ENCODE data around the gene KRT7.
"Not testable (repeated sequence)": the region's sequence is repeated elsewhere in the genome, so short reads cannot be mapped to it uniquely, and the experiment has no call there.

Gene KRT7

GRCh38 chr12:52243856-52244614 is 11.0 kb downstream of the KRT7 start:
- peak; percentile 27 for DNase-seq (ENCODE audit: low read depth)

DNA sequence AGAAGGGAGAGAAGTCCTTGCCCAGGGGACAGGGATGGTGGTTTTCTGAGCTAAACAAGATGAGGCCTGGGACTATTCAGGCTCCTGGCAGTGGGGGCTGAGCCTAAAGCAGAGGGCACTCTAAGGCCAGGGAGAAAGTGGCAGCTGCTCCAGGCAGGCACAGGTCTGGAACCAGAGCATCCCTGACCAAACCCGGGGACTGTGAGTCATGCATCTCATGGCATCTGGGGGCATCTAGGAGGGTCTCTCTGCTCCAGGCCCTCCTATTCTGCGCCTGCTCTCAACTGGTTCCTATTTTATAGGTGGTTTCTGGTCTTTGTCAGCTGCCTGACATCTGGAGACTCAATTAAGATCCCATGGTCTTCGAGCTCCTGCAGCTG is 11.6 kb downstream of the KRT7 start:
- DNase-seq (ENCODE audit: low read depth), result no peak

DNA sequence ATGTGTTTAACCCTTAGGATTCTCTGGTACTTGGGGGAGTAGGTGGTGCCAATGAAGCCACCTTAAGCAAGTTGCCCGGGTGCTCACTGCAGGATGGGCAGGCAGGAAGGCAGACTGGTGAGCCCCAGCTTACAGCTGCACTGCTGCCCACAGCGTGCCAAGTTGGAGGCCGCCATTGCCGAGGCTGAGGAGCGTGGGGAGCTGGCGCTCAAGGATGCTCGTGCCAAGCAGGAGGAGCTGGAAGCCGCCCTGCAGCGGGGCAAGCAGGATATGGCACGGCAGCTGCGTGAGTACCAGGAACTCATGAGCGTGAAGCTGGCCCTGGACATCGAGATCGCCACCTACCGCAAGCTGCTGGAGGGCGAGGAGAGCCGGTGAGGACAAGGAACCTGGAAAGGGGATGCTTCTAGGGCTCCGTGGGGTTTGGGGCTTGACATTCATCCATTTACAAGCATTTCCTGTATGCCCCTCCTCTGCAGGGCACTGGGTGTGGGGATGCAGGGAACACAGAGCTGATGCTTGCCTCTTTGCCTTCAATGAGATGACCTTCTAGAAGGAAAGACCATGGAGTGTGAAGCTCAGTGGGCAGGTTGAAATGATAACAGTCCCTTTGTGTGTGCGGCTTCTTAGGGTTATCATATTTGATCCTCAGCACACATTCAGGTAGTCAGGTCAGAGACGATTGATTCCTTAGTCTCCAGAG is 12.4 kb downstream of the KRT7 start:
- DNase-seq (ENCODE audit: low read depth), result no peak

GRCh38 chr12:52245962-52246569 is 13.0 kb downstream of the KRT7 start:
- no peak for DNase-seq (ENCODE audit: low read depth)

GRCh38 chr12:52246720-52247621 is 13.9 kb downstream of the KRT7 start:
- no peak for DNase-seq (ENCODE audit: low read depth)

- no peak for DNase-seq (ENCODE audit: low read depth)
Observed at GRCh38 chr12:52247622-52248540, 14.8 kb downstream of the KRT7 start.

DNA sequence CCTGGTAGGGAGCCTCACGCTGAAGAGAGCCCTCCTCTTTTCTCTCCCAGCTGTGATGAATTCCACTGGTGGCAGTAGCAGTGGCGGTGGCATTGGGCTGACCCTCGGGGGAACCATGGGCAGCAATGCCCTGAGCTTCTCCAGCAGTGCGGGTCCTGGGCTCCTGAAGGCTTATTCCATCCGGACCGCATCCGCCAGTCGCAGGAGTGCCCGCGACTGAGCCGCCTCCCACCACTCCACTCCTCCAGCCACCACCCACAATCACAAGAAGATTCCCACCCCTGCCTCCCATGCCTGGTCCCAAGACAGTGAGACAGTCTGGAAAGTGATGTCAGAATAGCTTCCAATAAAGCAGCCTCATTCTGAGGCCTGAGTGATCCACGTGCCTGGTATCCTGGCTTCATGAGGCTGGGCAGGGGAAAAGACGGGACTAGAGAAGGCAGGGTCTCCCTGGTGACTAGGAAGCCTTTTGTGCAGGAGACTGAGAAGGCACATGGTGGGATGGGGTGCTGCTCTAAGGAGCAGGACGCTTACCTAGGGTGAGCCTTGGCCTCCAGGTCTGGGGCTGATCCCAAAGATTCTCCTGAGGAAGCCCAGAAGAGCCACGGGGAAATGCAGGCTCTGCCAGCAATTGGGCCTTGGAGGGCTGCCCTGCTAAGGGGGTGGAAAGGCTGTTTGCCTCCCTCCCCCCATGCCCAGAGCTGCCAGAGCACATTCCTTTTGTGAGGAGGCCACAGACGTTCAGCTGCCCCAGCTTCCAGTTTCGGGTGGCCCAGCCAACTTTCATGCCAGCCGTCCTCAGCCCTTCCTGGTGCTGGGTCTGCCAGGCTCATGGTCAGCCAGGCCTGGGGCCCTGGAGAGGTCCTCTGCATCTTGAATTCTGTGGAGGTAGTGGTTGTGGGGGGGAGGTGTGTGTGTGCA is 15.8 kb downstream of the KRT7 start:
- DNase-seq (ENCODE audit: low read depth), result no peak

- DNase-seq (ENCODE audit: low read depth), result no peak
Observed at GRCh38 chr12:52249511-52250047, 16.5 kb downstream of the KRT7 start.

- DNase-seq (ENCODE audit: low read depth), result no peak
Observed at GRCh38 chr12:52250048-52250990, 17.3 kb downstream of the KRT7 start.

DNA sequence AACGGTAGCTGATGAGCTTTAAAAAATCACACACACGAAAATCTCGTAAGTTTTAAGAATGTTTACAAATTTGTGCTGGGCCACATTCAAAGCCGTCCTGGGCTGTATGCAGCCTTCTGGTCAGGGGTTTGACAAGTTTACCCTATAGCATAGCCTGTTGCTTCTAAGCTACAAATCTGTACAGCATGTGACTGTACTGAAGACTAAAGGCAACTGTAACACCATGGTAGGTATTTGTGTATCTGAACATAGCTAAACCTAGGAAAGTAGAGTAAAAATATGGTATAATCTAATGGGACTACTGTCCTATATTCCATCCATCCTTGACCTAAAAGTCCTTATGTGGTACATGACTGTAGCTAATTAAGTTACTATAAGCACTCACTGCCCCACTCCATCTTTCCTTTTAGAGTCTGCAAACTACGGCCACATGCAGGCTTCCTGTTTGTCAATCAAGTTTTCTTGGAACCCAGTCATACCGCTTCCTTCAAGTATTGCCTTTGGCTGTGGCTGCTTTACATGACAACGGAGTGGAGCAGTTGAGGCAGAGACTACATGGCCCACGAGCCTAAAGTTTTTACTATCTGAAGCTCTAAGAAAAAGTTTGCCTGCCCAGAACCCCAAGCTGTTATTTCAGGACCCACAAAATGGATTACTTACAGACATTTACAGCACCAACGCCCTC is 18.5 kb downstream of the KRT7 start:
- DNase-seq (ENCODE audit: low read depth), result no peak

DNA sequence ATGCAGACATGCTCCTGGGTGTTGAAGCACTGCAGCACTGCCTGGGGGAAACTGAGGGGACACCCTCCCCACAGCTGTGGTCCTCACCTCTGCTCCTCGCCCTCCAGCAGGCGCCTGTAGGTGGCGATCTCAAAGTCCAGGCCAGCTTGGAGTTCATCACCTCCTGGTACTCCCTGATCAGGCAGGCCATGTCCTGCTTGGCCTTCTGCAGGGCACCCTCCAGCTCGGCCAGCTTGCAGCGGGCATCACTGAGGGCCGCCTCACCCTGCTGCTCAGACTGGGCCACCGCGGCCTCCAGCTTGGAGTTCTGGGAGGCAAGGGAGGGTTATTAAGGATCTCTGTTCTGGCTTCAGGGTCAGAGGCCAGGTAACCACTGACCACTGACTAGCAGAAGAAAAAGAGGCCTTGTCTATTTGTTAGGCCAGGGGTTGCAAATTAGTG is 19.2 kb downstream of the KRT7 start:
- DNase-seq (ENCODE audit: low read depth), result not testable (repeated sequence)

GRCh38 chr12:52252728-52253343 is 19.8 kb downstream of the KRT7 start:
- no peak for DNase-seq (ENCODE audit: low read depth)

DNA sequence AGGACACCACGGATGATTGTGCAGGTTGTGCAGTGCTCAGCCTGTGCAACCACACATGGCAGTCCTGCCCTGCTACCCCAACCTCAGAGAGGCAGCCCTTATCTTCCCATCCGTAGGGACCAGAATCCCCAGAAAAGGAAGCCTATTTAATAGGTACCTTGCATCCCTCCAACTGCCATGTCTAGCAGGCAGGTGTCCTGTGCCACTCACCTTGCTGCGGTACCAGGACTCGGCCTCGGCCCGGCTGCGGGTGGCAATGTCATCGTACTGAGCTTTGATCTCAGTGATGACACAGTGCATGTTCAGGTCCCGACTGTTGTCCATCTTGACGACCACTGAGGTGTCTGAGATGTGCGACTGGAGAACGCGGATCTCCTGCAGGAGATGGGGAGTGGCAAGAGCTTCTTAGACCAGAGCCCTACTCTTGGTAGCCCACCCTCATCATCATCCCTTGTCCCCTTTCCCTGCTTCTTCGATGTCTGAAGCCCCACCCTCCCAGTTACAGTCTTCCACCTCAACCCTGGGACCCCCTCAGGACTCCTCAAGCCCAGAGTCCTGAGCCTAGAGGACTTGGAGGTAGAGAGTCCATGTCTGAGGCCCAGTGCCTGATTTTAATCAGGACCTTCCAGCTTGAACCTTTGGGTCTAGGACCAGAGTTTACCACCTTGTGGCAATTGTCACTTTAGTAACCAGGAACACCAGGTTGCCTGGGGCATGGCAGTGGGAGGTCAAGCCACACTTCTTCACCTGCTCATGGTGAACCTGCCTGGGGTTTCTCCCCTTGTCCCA is 20.5 kb downstream of the KRT7 start:
- DNase-seq (ENCODE audit: low read depth), result no peak

DNA sequence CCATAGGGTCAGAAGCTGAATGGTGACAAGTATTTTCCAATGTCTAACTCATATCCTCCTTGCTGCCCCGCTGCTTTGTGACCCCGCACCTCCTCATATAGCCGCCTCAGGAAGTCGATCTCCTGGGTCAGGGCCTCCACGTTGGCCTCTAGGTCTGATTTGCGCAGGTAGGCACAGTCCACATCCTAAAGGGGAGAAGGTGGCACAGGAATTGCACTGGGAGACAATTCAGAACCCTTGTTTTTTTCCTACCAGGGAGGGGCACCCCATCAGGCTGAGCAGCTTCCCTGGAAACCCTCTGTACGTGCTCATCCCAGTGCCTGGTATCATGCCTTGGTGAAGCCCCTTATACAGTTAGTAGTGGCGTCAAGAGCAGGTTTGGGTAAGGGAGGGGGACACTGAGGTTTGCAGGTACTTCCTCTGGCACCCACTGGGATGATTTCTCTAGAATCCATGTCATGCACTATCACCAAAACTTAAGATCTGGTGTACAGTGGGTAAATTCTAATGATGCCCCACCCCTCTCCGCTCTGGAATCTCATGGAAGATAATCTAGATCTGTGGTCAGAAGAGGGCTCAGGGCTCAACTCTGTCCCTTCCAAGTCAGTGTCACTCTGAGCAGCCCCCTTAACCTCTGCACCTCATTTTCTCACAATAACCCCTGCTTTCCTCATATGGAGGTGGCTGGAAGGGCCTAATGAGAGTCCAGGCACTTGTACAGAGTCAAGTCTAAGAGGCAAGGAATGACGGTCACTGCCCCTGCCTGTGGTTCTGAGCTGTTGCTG is 21.3 kb downstream of the KRT7 start:
- no peak for DNase-seq (ENCODE audit: low read depth)

DNA sequence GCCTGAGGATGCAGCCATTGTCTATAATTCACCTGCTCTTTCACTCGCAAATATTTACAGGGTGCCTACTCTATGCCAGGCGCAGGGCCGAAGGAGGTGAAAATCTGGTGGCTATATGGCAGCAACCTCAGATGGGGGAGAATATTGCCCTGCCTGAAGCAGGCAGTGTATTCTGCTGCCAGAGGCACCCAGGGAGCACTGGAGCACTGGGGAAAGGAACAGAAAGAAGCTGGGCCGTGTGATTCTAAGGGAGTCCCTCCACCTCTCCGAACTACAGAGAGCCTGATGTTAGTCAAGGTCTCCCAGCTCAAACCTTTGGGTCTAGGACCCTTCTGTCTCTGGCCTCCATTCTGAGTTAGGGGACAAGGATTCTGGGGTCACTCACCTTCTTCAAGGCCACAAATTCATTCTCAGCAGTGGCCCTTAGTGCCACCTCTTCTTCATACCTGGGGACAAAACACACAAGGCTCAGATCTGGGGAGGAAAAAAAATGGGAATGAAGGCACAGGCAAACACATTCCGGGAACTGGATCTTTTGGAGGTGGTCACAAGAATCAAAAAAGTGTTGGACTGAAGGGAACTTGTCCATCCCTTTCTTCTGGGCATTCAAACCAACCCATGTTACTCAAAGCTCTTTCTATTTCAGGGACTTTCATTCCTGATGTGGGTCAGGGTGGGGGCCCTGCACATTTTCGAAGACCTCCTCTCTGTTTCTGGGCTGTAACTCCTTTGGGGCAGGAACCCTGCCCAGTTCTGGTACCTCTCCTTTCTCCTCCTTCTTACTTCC is 22.1 kb downstream of the KRT7 start:
- no peak for DNase-seq (ENCODE audit: low read depth)

All from activated gamma-delta T cell treated with anti-CD3 and anti-CD28 coated beads, Interleukin-2, amount 50 U/mL, for 16 hours (primary cell).